ENCODE measurements around the gene ABCA4. TPM values are rescaled to one million over a fixed set of nuclear protein-coding genes. Genes with fewer than 3 reads are reported as not detected.
A peak's percentile ranks its signal among the peaks of the same experiment; 100 is the strongest.

ABCA4 gene
- total RNA-seq, 1 donor from 2014 or later: 51.7 TPM

DNA sequence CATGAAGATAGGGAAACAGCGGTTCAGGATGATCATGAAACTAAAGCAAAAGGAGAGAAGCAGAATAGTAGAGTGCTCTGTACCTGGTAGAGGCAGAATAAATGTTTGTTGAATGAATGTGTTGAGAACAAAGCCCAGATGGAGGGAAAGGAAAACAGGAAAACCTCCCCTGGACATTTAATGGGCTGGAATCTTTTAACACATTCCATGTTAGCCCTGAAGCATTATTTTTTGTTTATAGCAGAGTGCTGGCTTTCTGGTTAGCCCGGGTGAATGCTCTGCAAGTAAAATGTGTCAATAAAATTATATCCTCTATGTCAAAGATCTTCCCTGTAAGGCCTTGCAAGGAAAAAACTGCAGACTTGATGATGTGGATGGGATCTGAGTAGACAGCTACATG, 60.2 kb downstream of the ABCA4 start:
- Mint-ChIP-seq H3K9me3 (ENCODE audit: unreplicated experiment) (no peaks in the 10 kb centered on the region), H3K36me3 (ENCODE audit: low read depth, unreplicated experiment) (no peaks in the 10 kb centered on the region)

DNA sequence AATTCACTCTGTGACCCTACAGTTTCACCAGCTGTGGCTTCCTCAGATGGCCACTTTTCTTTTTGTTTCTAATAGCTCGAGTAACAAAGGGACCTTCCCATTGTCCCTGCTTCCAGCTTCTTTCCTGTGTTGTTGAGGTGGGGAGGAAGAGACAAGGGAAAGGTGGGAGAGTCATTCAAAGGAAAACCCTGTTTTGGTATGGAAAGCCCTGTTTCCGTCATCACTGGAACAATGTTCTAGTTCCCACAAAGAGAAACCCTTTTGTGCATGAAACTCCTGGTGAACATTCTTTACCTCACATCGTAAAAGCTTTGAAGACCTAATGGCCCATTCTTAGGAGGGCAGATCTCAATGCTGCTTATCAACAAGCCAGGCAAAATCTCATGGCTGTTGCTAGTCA, 62.2 kb downstream of the ABCA4 start:
- H3K27ac Mint-ChIP-seq (ENCODE audit: unreplicated experiment): peak overlapping the region; percentile 95
- H3K4me1 Mint-ChIP-seq (ENCODE audit: unreplicated experiment): peaks cover 95% of the 10 kb centered on the region
- no peak overlapping the region for H3K4me3 Mint-ChIP-seq (ENCODE audit: unreplicated experiment)
- peaks cover 13% of the 10 kb centered on the region for H3K36me3 Mint-ChIP-seq (ENCODE audit: low read depth, unreplicated experiment)
- H3K27me3 Mint-ChIP-seq (ENCODE audit: unreplicated experiment): peaks cover 15% of the 10 kb centered on the region
- TF ChIP-seq, protein P1, sequence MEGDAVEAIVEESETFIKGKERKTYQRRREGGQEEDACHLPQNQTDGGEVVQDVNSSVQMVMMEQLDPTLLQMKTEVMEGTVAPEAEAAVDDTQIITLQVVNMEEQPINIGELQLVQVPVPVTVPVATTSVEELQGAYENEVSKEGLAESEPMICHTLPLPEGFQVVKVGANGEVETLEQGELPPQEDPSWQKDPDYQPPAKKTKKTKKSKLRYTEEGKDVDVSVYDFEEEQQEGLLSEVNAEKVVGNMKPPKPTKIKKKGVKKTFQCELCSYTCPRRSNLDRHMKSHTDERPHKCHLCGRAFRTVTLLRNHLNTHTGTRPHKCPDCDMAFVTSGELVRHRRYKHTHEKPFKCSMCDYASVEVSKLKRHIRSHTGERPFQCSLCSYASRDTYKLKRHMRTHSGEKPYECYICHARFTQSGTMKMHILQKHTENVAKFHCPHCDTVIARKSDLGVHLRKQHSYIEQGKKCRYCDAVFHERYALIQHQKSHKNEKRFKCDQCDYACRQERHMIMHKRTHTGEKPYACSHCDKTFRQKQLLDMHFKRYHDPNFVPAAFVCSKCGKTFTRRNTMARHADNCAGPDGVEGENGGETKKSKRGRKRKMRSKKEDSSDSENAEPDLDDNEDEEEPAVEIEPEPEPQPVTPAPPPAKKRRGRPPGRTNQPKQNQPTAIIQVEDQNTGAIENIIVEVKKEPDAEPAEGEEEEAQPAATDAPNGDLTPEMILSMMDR (IDR thresholded peaks at IDR 0.05; ENCODE audit: unreplicated experiment): no peak
- H3K9me3 Mint-ChIP-seq (ENCODE audit: unreplicated experiment): no peaks in the 10 kb centered on the region
- DNase-seq (ENCODE audit: low spot score): no peak

More for the DNA sequence above, 60.2 kb downstream of the ABCA4 start:
- peaks cover 95% of the 10 kb centered on the region for H3K4me1 Mint-ChIP-seq (ENCODE audit: unreplicated experiment)
- peaks cover 12% of the 10 kb centered on the region for H3K27me3 Mint-ChIP-seq (ENCODE audit: unreplicated experiment)
- no peak overlapping the region for H3K4me3 Mint-ChIP-seq (ENCODE audit: unreplicated experiment)
- TF ChIP-seq, protein P1 (IDR thresholded peaks at IDR 0.05; ENCODE audit: unreplicated experiment): no peak
- no peak for DNase-seq (ENCODE audit: low spot score)
- peak overlapping the region; percentile 95 for H3K27ac Mint-ChIP-seq (ENCODE audit: unreplicated experiment)

DNA sequence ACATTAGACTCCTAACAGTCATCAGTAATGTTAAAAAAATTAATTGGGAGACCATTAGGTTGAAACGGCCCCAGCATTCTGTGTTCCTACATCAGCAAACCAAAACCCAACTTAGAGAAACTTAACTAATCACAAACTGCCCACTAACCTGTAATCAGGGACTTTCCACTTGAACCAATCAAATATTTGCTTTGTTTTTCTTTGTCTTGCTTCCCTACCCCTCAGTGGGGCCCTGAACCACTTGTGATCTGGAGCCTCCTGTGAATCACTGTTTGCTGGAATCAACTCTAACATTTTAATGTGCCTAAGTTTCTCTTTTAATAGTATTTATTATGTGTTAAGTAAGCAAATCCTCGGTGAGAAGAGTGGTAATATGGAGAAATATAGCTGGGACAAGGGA, 64.0 kb downstream of the ABCA4 start:
- H3K36me3 Mint-ChIP-seq (ENCODE audit: low read depth, unreplicated experiment): peaks cover 22% of the 10 kb centered on the region
- H3K4me3 Mint-ChIP-seq (ENCODE audit: unreplicated experiment): peak overlapping the region; percentile 53
- no peaks in the 10 kb centered on the region for H3K9me3 Mint-ChIP-seq (ENCODE audit: unreplicated experiment)
- peaks cover 87% of the 10 kb centered on the region for H3K4me1 Mint-ChIP-seq (ENCODE audit: unreplicated experiment)
- TF ChIP-seq, protein P1 (IDR thresholded peaks at IDR 0.05; ENCODE audit: unreplicated experiment): no peak
- peaks cover 12% of the 10 kb centered on the region for H3K27me3 Mint-ChIP-seq (ENCODE audit: unreplicated experiment)
- no peak for DNase-seq (ENCODE audit: low spot score)
- peak overlapping the region; percentile 89 for H3K27ac Mint-ChIP-seq (ENCODE audit: unreplicated experiment)

DNA sequence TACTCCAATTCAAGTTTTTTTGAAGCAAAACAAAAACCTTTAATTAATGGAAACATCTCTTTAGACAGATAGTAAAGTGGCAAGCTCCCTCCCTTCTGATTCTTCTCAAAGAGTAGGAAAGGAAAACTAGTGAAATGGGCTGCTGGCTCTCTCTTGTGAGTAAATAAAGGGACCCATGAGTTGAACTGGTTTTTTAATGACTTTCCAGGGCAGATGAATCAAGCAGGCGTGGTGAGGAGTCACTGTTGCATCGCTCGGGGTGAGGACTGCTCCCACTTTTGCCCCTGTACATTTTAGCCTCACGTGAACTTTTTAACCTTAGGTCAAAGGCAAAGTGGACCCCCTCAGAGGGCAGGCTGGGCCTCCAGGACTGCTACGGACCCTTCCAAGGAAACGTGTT, 64.8 kb downstream of the ABCA4 start:
- TF ChIP-seq, protein P1 (IDR thresholded peaks at IDR 0.05; ENCODE audit: unreplicated experiment): no peak
- no peaks in the 10 kb centered on the region for H3K9me3 Mint-ChIP-seq (ENCODE audit: unreplicated experiment)
- peaks cover 12% of the 10 kb centered on the region for H3K27me3 Mint-ChIP-seq (ENCODE audit: unreplicated experiment)
- H3K36me3 Mint-ChIP-seq (ENCODE audit: low read depth, unreplicated experiment): peaks cover 26% of the 10 kb centered on the region
- H3K4me1 Mint-ChIP-seq (ENCODE audit: unreplicated experiment): peaks cover 85% of the 10 kb centered on the region
- DNase-seq (ENCODE audit: low spot score): no peak
- H3K4me3 Mint-ChIP-seq (ENCODE audit: unreplicated experiment): no peak overlapping the region
- peak overlapping the region; percentile 89 for H3K27ac Mint-ChIP-seq (ENCODE audit: unreplicated experiment)

DNA sequence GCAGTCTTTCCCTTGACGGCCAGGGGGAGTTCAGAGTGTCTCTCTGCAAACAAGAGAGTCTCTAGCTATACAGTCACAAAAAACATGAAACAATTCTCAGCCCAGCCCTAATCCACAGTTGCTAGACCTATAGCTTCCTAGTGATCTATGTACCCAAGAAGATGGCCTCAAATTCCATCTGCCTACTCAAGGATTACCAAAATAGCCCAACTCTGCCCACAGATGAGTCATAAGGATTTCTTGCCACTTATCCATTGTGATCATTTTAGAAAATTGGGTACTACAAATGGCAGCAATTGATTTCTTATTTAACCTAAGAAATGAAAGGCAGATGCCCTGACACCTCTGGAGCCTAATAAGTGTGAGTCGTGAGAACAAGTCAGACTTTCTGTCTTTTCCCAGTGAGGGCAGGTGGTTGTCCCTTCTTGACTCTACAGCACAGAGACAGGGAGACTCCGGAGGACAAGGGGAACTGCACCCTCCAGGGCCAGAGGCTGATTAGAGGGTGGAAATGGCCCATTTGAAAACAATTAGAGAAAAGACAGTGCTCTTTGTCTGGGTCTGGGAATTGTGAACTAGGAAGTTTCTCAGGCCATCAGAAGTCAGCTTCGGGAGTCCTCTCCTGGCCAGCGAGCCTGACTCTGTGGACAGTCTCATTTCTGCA, 65.4 kb downstream of the ABCA4 start:
- no peak for DNase-seq (ENCODE audit: low spot score)
- peaks cover 31% of the 10 kb centered on the region for H3K36me3 Mint-ChIP-seq (ENCODE audit: low read depth, unreplicated experiment)
- TF ChIP-seq, protein P1 (IDR thresholded peaks at IDR 0.05; ENCODE audit: unreplicated experiment): no peak
- H3K4me1 Mint-ChIP-seq (ENCODE audit: unreplicated experiment): peaks cover 83% of the 10 kb centered on the region
- H3K4me3 Mint-ChIP-seq (ENCODE audit: unreplicated experiment): no peak overlapping the region
- H3K9me3 Mint-ChIP-seq (ENCODE audit: unreplicated experiment): no peaks in the 10 kb centered on the region
- H3K27me3 Mint-ChIP-seq (ENCODE audit: unreplicated experiment): peaks cover 14% of the 10 kb centered on the region
- peak overlapping the region; percentile 89 for H3K27ac Mint-ChIP-seq (ENCODE audit: unreplicated experiment)

All from endothelial cell (in vitro differentiated cells).